Right ventricle myocardium superior (tissue), 1 donor: Measurements from ENCODE around the gene RAD1. TPM values are rescaled to one million over a fixed set of nuclear protein-coding genes. Genes with fewer than 3 reads are reported as not detected.
"Not testable (repeated sequence)": the region's sequence is repeated elsewhere in the genome, so short reads cannot be mapped to it uniquely, and the experiment has no call there.

Experiments used
- ATAC-seq: fragments of 200-7000 bp; cut with Tn5 transposase; one replicate; pipeline ENCODE4 v1.9.1; 2020; ENCODE audit warnings: mild to moderate bottlenecking; ENCODE audit not compliant: poor library complexity
- DNase-seq: peaks from one replicate; pipeline ENCODE4 v3.0.0-alpha.2; 2020
- intact Hi-C: fragments of 100-400 bp; cut with DNase I; formaldehyde crosslinking; loops from one replicate; pipeline ENCODE4 v1.11.2; 2022
- total RNA-seq: library from RNA; stranded (reverse); fragmentation: NEBNext Ultra II Directional; extraction: Animal tissue kit (Norgen Biotek cat#: 25700); gene quantifications from one replicate; pipeline ENCODE4 v1.2.1, GENCODE V29; 2021
- donor health status: DM: no; HTN: yes; CAD: no; lungs with severe emphysema.

The RAD1 gene
- total RNA-seq, 1 donor from 2014 or later = 21.5 TPM

GRCh38 chr5:34923256-34923655 lies 8.0 kb upstream of the RAD1 start:
- ATAC-seq, intact Hi-C loops, DNase-seq: not testable (repeated sequence)

- no peak for ATAC-seq
- intact Hi-C loops = loop anchor here (10.0 kb wide), 1 partner anchor 1474 kb away; the partner anchor contains the start of gene TARS1
- no peak for DNase-seq
These were observed 3.8 kb upstream of the RAD1 start for GRCh38 chr5:34919077-34919476.

GRCh38 chr5:34918025-34918424 lies 2.7 kb upstream of the RAD1 start:
- ATAC-seq = no peak
- DNase-seq = no peak
- intact Hi-C loops = loop anchor here (10.0 kb wide), 1 partner anchor 1473 kb away; the partner anchor contains the start of gene TARS1

GRCh38 chr5:34916518-34916917 lies 1.2 kb upstream of the RAD1 start:
- intact Hi-C loops = loop anchor here (10.0 kb wide), 1 partner anchor 1472 kb away; the partner anchor contains the start of gene TARS1
- DNase-seq (no peak), ATAC-seq (no peak)

- ATAC-seq (peak; percentile 16), DNase-seq (no peak)
- intact Hi-C loops = loop anchor here (10.0 kb wide), 1 partner anchor 1471 kb away; the partner anchor contains the start of gene TARS1
These were observed 520 bp upstream of the RAD1 start for GRCh38 chr5:34915856-34916192.

GRCh38 chr5:34914671-34915138 lies 599 bp downstream of the RAD1 start:
- DNase-seq = peak; percentile 50
- peak; percentile 5 for ATAC-seq
- intact Hi-C loops = loop anchor here (10.0 kb wide), 1 partner anchor 1470 kb away; the partner anchor contains the start of gene TARS1

- ATAC-seq (no peak), DNase-seq (no peak)
- intact Hi-C loops = loop anchor here (10.0 kb wide), 1 partner anchor 1468 kb away; the partner anchor contains the start of gene TARS1
These were observed 2.2 kb downstream of the RAD1 start for GRCh38 chr5:34913072-34913471.

GRCh38 chr5:34905564-34905963 lies 9.7 kb downstream of the RAD1 start:
- DNase-seq (no peak), ATAC-seq (no peak)
- intact Hi-C loops = no loop called here

- ATAC-seq = no peak
- no peak for DNase-seq
- intact Hi-C loops = no loop called here
These were observed 12.0 kb downstream of the RAD1 start for GRCh38 chr5:34903260-34903659.

GRCh38 chr5:34900652-34901051 lies 14.7 kb downstream of the RAD1 start:
- intact Hi-C loops = no loop called here
- DNase-seq = no peak
- ATAC-seq = no peak

- DNase-seq = no peak
- intact Hi-C loops = loop anchor here (5.0 kb wide), 1 partner anchor 412 kb away; no protein-coding TSS in a partner anchor
- no peak for ATAC-seq
These were observed 16.2 kb downstream of the RAD1 start for GRCh38 chr5:34899066-34899465.

- peak; percentile 88 for ATAC-seq
- intact Hi-C loops = loop anchor here (1.0 to 5.0 kb wide), 2 partner anchors 375 to 411 kb away; no protein-coding TSS in a partner anchor
- peak; percentile 50 for DNase-seq
These were observed 16.9 kb downstream of the RAD1 start for GRCh38 chr5:34898258-34898895.

- ATAC-seq (no peak), DNase-seq (no peak)
- intact Hi-C loops = loop anchor here (1.0 to 5.0 kb wide), 2 partner anchors 374 to 410 kb away; no protein-coding TSS in a partner anchor
These were observed 17.7 kb downstream of the RAD1 start for GRCh38 chr5:34897646-34898045.

- intact Hi-C loops = loop anchor here (5.0 kb wide), 1 partner anchor 409 kb away; no protein-coding TSS in a partner anchor
- ATAC-seq (no peak), DNase-seq (no peak)
These were observed 19.5 kb downstream of the RAD1 start for GRCh38 chr5:34895641-34896419.

GRCh38 chr5:34894716-34895115 lies 20.6 kb downstream of the RAD1 start:
- DNase-seq = no peak
- intact Hi-C loops = loop anchor here (5.0 kb wide), 1 partner anchor 407 kb away; no protein-coding TSS in a partner anchor
- no peak for ATAC-seq

GRCh38 chr5:34892414-34892813 lies 22.9 kb downstream of the RAD1 start:
- ATAC-seq = no peak
- intact Hi-C loops = no loop called here
- no peak for DNase-seq

- intact Hi-C loops = no loop called here
- no peak for DNase-seq
- peak; percentile 52 for ATAC-seq
These were observed 23.3 kb downstream of the RAD1 start for GRCh38 chr5:34891981-34892380.

GRCh38 chr5:34889394-34889793 lies 25.9 kb downstream of the RAD1 start:
- no peak for ATAC-seq
- intact Hi-C loops = no loop called here
- no peak for DNase-seq

GRCh38 chr5:34886392-34887119 lies 28.7 kb downstream of the RAD1 start:
- ATAC-seq (no peak), DNase-seq (no peak)
- intact Hi-C loops = no loop called here
